Activated T-helper 9 cell treated with anti-CD3 and anti-CD28 coated beads, Interleukin-2, amount 50 U/mL, for 16 hours (primary cell): ENCODE data around the gene CLEC4A.
"Not testable (repeated sequence)": the region's sequence is repeated elsewhere in the genome, so short reads cannot be mapped to it uniquely, and the experiment has no call there.

Source experiments
- DNase-seq: peaks from one replicate; pipeline ENCODE4 v3.0.0-alpha.2; 2020; ENCODE audit warnings: low read depth

CLEC4A gene

GRCh38 chr12:8134398-8134930 is 11.0 kb downstream of the CLEC4A start:
- not testable (repeated sequence) for DNase-seq

- not testable (repeated sequence) for DNase-seq
Observed at GRCh38 chr12:8141647-8142046, 18.2 kb downstream of the CLEC4A start.

GRCh38 chr12:8143261-8143660 is 19.8 kb downstream of the CLEC4A start:
- no peak for DNase-seq

- DNase-seq: no peak
Observed at GRCh38 chr12:8145754-8146441, 22.5 kb downstream of the CLEC4A start.

- DNase-seq: no peak
Observed at GRCh38 chr12:8146442-8146771, 23.0 kb downstream of the CLEC4A start.

GRCh38 chr12:8154526-8154925 is 31.1 kb downstream of the CLEC4A start:
- no peak for DNase-seq

GRCh38 chr12:8156416-8156815 is 33.0 kb downstream of the CLEC4A start:
- no peak for DNase-seq

- no peak for DNase-seq
Observed at GRCh38 chr12:8156845-8157244, 33.4 kb downstream of the CLEC4A start, which contains the start of gene ZNF705A. ZNF705A (plus strand) TSS chr12:8157015; CDS start chr12:8172626, 15,611 bp downstream.

- no peak for DNase-seq
Observed at GRCh38 chr12:8157484-8158198, 34.2 kb downstream of the CLEC4A start.

GRCh38 chr12:8172911-8173310 is 49.5 kb downstream of the CLEC4A start:
- not testable (repeated sequence) for DNase-seq

- DNase-seq: peak; percentile 71
Observed at GRCh38 chr12:8179989-8180585, 56.7 kb downstream of the CLEC4A start.

GRCh38 chr12:8181271-8181670 is 57.9 kb downstream of the CLEC4A start:
- not testable (repeated sequence) for DNase-seq

- not testable (repeated sequence) for DNase-seq
Observed at GRCh38 chr12:8182923-8183322, 59.5 kb downstream of the CLEC4A start.

GRCh38 chr12:8183346-8183745 is 59.9 kb downstream of the CLEC4A start:
- DNase-seq: not testable (repeated sequence)

- DNase-seq: not testable (repeated sequence)
Observed at GRCh38 chr12:8184206-8184605, 60.8 kb downstream of the CLEC4A start.

- not testable (repeated sequence) for DNase-seq
Observed at GRCh38 chr12:8188088-8188487, 64.7 kb downstream of the CLEC4A start.
